HUES64 (cell line): ENCODE data around the gene SLC1A5.

ENCODE experiments used
- H3K27ac ChIP-seq: 2 replicates; pipeline ENCODE4 v1.7.0; 2013; ENCODE audit warnings: low read depth, low read length, inconsistent platforms
- H3K27me3 ChIP-seq: 2 replicates; pipeline ENCODE4 v1.6.1; 2013; ENCODE audit warnings: mild to moderate bottlenecking, low read length; ENCODE audit not compliant: insufficient read depth
- H3K36me3 ChIP-seq: 2 replicates; pipeline ENCODE4 v1.6.1; 2013; ENCODE audit warnings: mild to moderate bottlenecking, low read length; ENCODE audit not compliant: insufficient read depth
- H3K4me1 ChIP-seq: 2 replicates; pipeline ENCODE4 v1.6.1; 2013; ENCODE audit warnings: mild to moderate bottlenecking, low read length, moderate library complexity; ENCODE audit not compliant: insufficient read depth
- H3K4me3 ChIP-seq: 2 replicates; pipeline ENCODE4 v1.5.1; 2013; ENCODE audit warnings: mild to moderate bottlenecking, low read length, moderate library complexity
- H3K9ac ChIP-seq: 2 replicates; pipeline ENCODE4 v1.6.1; 2013; ENCODE audit warnings: mild to moderate bottlenecking, low read depth, low read length
- H3K9me3 ChIP-seq: 2 replicates; pipeline ENCODE4 v1.6.1; 2013; ENCODE audit warnings: low read depth, low read length; ENCODE audit not compliant: insufficient read depth
- WGBS: fragments of 150-250, 120-280 bp; methylation state at CpG from one replicate; pipeline ENCODE4 v1.1.7; 2013; ENCODE audit warnings: missing lambda C conversion rate; 5-methylcytosine and 5-hydroxymethylcytosine counted together

Gene SLC1A5

GRCh38 chr19:46730187-46730586 lies 58.2 kb downstream of the SLC1A5 start:
- 95% methylated on average over 9 of the region's 9 CpGs for WGBS
- H3K27ac ChIP-seq = no peak overlapping the region
- H3K4me3 ChIP-seq = no peak overlapping the region
- H3K9me3 ChIP-seq = no peaks in the 10 kb centered on the region
- peaks cover 93% of the 10 kb centered on the region for H3K36me3 ChIP-seq
- H3K9ac ChIP-seq = no peak overlapping the region
- H3K27me3 ChIP-seq = no peaks in the 10 kb centered on the region
- H3K4me1 ChIP-seq = no peaks in the 10 kb centered on the region

- H3K27ac ChIP-seq = no peak overlapping the region
- WGBS = 93% methylated on average over 7 of the region's 7 CpGs
- H3K4me3 ChIP-seq = no peak overlapping the region
- H3K9me3 ChIP-seq = no peaks in the 10 kb centered on the region
- no peak overlapping the region for H3K9ac ChIP-seq
- H3K36me3 ChIP-seq = peaks cover 94% of the 10 kb centered on the region
- H3K4me1 ChIP-seq = no peaks in the 10 kb centered on the region
- H3K27me3 ChIP-seq = no peaks in the 10 kb centered on the region
These were observed 58.7 kb downstream of the SLC1A5 start for GRCh38 chr19:46729696-46730095.

- H3K4me3 ChIP-seq = no peak overlapping the region
- peaks cover 95% of the 10 kb centered on the region for H3K36me3 ChIP-seq
- H3K9me3 ChIP-seq = no peaks in the 10 kb centered on the region
- H3K9ac ChIP-seq = no peak overlapping the region
- H3K27ac ChIP-seq = no peak overlapping the region
- no peaks in the 10 kb centered on the region for H3K4me1 ChIP-seq
- H3K27me3 ChIP-seq = no peaks in the 10 kb centered on the region
- 68% methylated on average over 20 of the region's 20 CpGs for WGBS
These were observed 59.6 kb downstream of the SLC1A5 start for GRCh38 chr19:46728693-46729339.

GRCh38 chr19:46728208-46728607 lies 60.2 kb downstream of the SLC1A5 start:
- no peak overlapping the region for H3K27ac ChIP-seq
- no peaks in the 10 kb centered on the region for H3K27me3 ChIP-seq
- H3K9me3 ChIP-seq = no peaks in the 10 kb centered on the region
- 95% methylated on average over 14 of the region's 14 CpGs for WGBS
- H3K4me1 ChIP-seq = no peaks in the 10 kb centered on the region
- peaks cover 95% of the 10 kb centered on the region for H3K36me3 ChIP-seq
- no peak overlapping the region for H3K9ac ChIP-seq
- H3K4me3 ChIP-seq = no peak overlapping the region

GRCh38 chr19:46727757-46728156 lies 60.6 kb downstream of the SLC1A5 start:
- 94% methylated on average over 11 of the region's 11 CpGs for WGBS
- Histone ChIP-seq H3K36me3 (peaks cover 95% of the 10 kb centered on the region), H3K9me3 (no peaks in the 10 kb centered on the region), H3K4me1 (no peaks in the 10 kb centered on the region), H3K27ac (no peak overlapping the region), H3K27me3 (no peaks in the 10 kb centered on the region), H3K4me3 (no peak overlapping the region), H3K9ac (no peak overlapping the region)

- no peak overlapping the region for H3K4me3 ChIP-seq
- H3K27me3 ChIP-seq = no peaks in the 10 kb centered on the region
- H3K36me3 ChIP-seq = peaks cover 95% of the 10 kb centered on the region
- WGBS = 96% methylated on average over 14 of the region's 14 CpGs
- no peaks in the 10 kb centered on the region for H3K4me1 ChIP-seq
- H3K9me3 ChIP-seq = no peaks in the 10 kb centered on the region
- H3K9ac ChIP-seq = no peak overlapping the region
- 0 out of 2 replicates have a peak overlapping the region, but pooled peaks have one; percentile 25 for H3K27ac ChIP-seq
These were observed 61.4 kb downstream of the SLC1A5 start for GRCh38 chr19:46726971-46727501.

GRCh38 chr19:46726551-46726950 lies 61.8 kb downstream of the SLC1A5 start:
- H3K27ac ChIP-seq = no peak overlapping the region
- no peaks in the 10 kb centered on the region for H3K27me3 ChIP-seq

GRCh38 chr19:46725859-46726393 lies 62.5 kb downstream of the SLC1A5 start:
- Histone ChIP-seq H3K9ac (no peak overlapping the region), H3K27me3 (no peaks in the 10 kb centered on the region), H3K4me3 (no peak overlapping the region), H3K4me1 (no peaks in the 10 kb centered on the region), H3K9me3 (no peaks in the 10 kb centered on the region), H3K27ac (no peak overlapping the region), H3K36me3 (peaks cover 94% of the 10 kb centered on the region)
- WGBS = 78% methylated on average over 9 of the region's 9 CpGs

More at GRCh38 chr19:46726551-46726950, 61.8 kb downstream of the SLC1A5 start:
- Histone ChIP-seq H3K4me1 (no peaks in the 10 kb centered on the region), H3K9ac (no peak overlapping the region), H3K36me3 (peaks cover 95% of the 10 kb centered on the region), H3K9me3 (no peaks in the 10 kb centered on the region), H3K4me3 (no peak overlapping the region)
- WGBS = 91% methylated on average over 10 of the region's 10 CpGs

GRCh38 chr19:46725036-46725820 lies 63.2 kb downstream of the SLC1A5 start:
- Histone ChIP-seq H3K36me3 (peaks cover 94% of the 10 kb centered on the region), H3K9ac (no peak overlapping the region)

More at GRCh38 chr19:46725036-46725820, 63.2 kb downstream of the SLC1A5 start:
- H3K4me1 ChIP-seq = no peaks in the 10 kb centered on the region
- H3K27me3 ChIP-seq = no peaks in the 10 kb centered on the region
- no peak overlapping the region for H3K4me3 ChIP-seq
- no peaks in the 10 kb centered on the region for H3K9me3 ChIP-seq
- WGBS = 94% methylated on average over 26 of the region's 26 CpGs
- H3K27ac ChIP-seq = no peak overlapping the region
